HEK293 (cell line): ENCODE data around the gene AFF3.

Source experiments
- CTCF ChIA-PET: fragments of 350-600 bp; formaldehyde crosslinking; extraction: SDS; loops from one replicate; lab custom pipeline; 2021; ENCODE audit warnings: antibody characterized with exemption; lab: Yijun Ruan, JAX
- POLR2A ChIA-PET: fragments of 300-600 bp; formaldehyde crosslinking; extraction: SDS; loops from one replicate; lab custom pipeline; 2020; ENCODE audit warnings: antibody characterized with exemption, inconsistent platforms; lab: Yijun Ruan, JAX
- H3K27ac ChIP-seq: fragments of 200-500 bp; sonication (Bioruptor generic); 2 replicates; pipeline ENCODE4 v1.5.1; 2014; ENCODE audit warnings: low read depth, low read length, control low read depth, inconsistent platforms; ENCODE audit errors: extremely low read depth
- H3K36me3 ChIP-seq, 2 experiments: fragments of 200-500 bp in 1 of 2; sonication (Bioruptor generic) in 1 of 2; 1 replicate in 1 of 2; 2 replicates in 1 of 2; pipeline ENCODE4 v1.5.1; 2014 to 2017; ENCODE audit warnings: inconsistent platforms in 2 of 2, low read length in 2 of 2; ENCODE audit not compliant: control insufficient read depth in 2 of 2, insufficient read depth in 1 of 2
- H3K4me1 ChIP-seq: fragments of 200-500 bp; sonication (Bioruptor generic); 2 replicates; pipeline ENCODE4 v1.5.1; 2014; ENCODE audit warnings: mild to moderate bottlenecking, low read length, inconsistent platforms; ENCODE audit not compliant: control insufficient read depth, insufficient read depth
- H3K4me3 ChIP-seq: 2 replicates; pipeline ENCODE4 v1.5.1; 2011; ENCODE audit warnings: low read depth, mild to moderate bottlenecking, control low read depth, low read length, moderate library complexity
- H3K9me3 ChIP-seq: fragments of 200-500 bp; sonication (Bioruptor generic); 2 replicates; pipeline ENCODE4 v1.5.1; 2014; ENCODE audit warnings: low read depth, low read length, inconsistent platforms; ENCODE audit not compliant: control insufficient read depth, insufficient read depth
- ELK4 ChIP-seq: IDR thresholded peaks from 2 replicates; pipeline ENCODE4 v1.6.1; 2011; ENCODE audit warnings: mild to moderate bottlenecking, low read depth, low read length, borderline replicate concordance
- GLI2 ChIP-seq: fragments of 450-650 bp; formaldehyde crosslinking; IDR thresholded peaks from 2 replicates; pipeline ENCODE4; 2017; ENCODE audit warnings: missing biosample characterization, missing genetic modification characterization, low read depth, borderline replicate concordance
- GLIS2 ChIP-seq: fragments of 450-650 bp; formaldehyde crosslinking; IDR thresholded peaks from 2 replicates; pipeline ENCODE4 v1.5.1; 2016; ENCODE audit warnings: missing biosample characterization, missing genetic modification characterization
- SP7 ChIP-seq: fragments of 450-650 bp; formaldehyde crosslinking; IDR thresholded peaks from 2 replicates; pipeline ENCODE4 v1.5.1; 2016; ENCODE audit warnings: missing biosample characterization, missing genetic modification characterization
- ZBTB10 ChIP-seq: fragments of 450-650 bp; formaldehyde crosslinking; IDR thresholded peaks from 2 replicates; pipeline ENCODE4 v1.5.1; 2016; ENCODE audit warnings: missing biosample characterization, missing genetic modification characterization
- ZBTB48 ChIP-seq: fragments of 450-650 bp; formaldehyde crosslinking; IDR thresholded peaks from 2 replicates; pipeline ENCODE4 v1.5.1; 2016; ENCODE audit warnings: missing biosample characterization, missing genetic modification characterization
- ZFP69B ChIP-seq: fragments of 450-650 bp; formaldehyde crosslinking; IDR thresholded peaks from 2 replicates; pipeline ENCODE4 v1.5.1; 2016; ENCODE audit warnings: missing biosample characterization, missing genetic modification characterization
- ZNF112 ChIP-seq: fragments of 450-650 bp; formaldehyde crosslinking; IDR thresholded peaks from 2 replicates; pipeline ENCODE4 v1.5.0; 2017; ENCODE audit warnings: missing biosample characterization, missing genetic modification characterization
- ZNF140 ChIP-seq: fragments of 450-650 bp; formaldehyde crosslinking; IDR thresholded peaks from 2 replicates; pipeline ENCODE4 v1.5.1; 2016; ENCODE audit warnings: missing biosample characterization, missing genetic modification characterization
- ZNF175 ChIP-seq: fragments of 450-650 bp; formaldehyde crosslinking; IDR thresholded peaks from 2 replicates; pipeline ENCODE4 v1.5.1; 2016; ENCODE audit warnings: missing biosample characterization, missing genetic modification characterization
- ZNF18 ChIP-seq: fragments of 450-650 bp; formaldehyde crosslinking; IDR thresholded peaks from 2 replicates; pipeline ENCODE4 v1.5.1; 2016; ENCODE audit warnings: missing biosample characterization, missing genetic modification characterization
- ZNF221 ChIP-seq: fragments of 450-650 bp; formaldehyde crosslinking; IDR thresholded peaks from 2 replicates; pipeline ENCODE4 v1.5.1; 2017; ENCODE audit warnings: missing biosample characterization, missing genetic modification characterization, borderline replicate concordance
- ZNF239 ChIP-seq: fragments of 450-650 bp; formaldehyde crosslinking; IDR thresholded peaks from 2 replicates; pipeline ENCODE4 v1.5.1; 2016; ENCODE audit warnings: missing biosample characterization, missing genetic modification characterization
- ZNF302 ChIP-seq: fragments of 450-650 bp; formaldehyde crosslinking; IDR thresholded peaks from 2 replicates; pipeline ENCODE4 v1.5.1; 2016; ENCODE audit warnings: missing biosample characterization, missing genetic modification characterization, low read depth
- ZNF433 ChIP-seq: fragments of 450-650 bp; formaldehyde crosslinking; IDR thresholded peaks from 2 replicates; pipeline ENCODE4 v1.5.1; 2016; ENCODE audit warnings: missing biosample characterization, missing genetic modification characterization, low read depth
- ZNF501 ChIP-seq: fragments of 450-650 bp; formaldehyde crosslinking; IDR thresholded peaks from 2 replicates; pipeline ENCODE4 v1.5.1; 2016; ENCODE audit warnings: missing biosample characterization, missing genetic modification characterization
- ZNF560 ChIP-seq: fragments of 450-650 bp; formaldehyde crosslinking; IDR thresholded peaks from 2 replicates; pipeline ENCODE4 v1.5.1; 2017; ENCODE audit warnings: missing biosample characterization, missing genetic modification characterization, borderline replicate concordance
- ZNF624 ChIP-seq: fragments of 450-650 bp; formaldehyde crosslinking; IDR thresholded peaks from 2 replicates; pipeline ENCODE4 v1.5.1; 2017; ENCODE audit warnings: missing biosample characterization, missing genetic modification characterization
- ZNF692 ChIP-seq: fragments of 450-650 bp; formaldehyde crosslinking; IDR thresholded peaks from 2 replicates; pipeline ENCODE4 v1.5.1; 2016; ENCODE audit warnings: missing biosample characterization, missing genetic modification characterization
- ZNF791 ChIP-seq: fragments of 450-650 bp; formaldehyde crosslinking; IDR thresholded peaks from 2 replicates; pipeline ENCODE4 v1.5.1; 2016; ENCODE audit warnings: missing biosample characterization, missing genetic modification characterization

AFF3 gene

GRCh38 chr2:99688699-99689098 lies 453.7 kb downstream of the AFF3 start:
- H3K4me1 ChIP-seq: no peaks in the 10 kb centered on the region
- POLR2A ChIA-PET: no interaction called here
- H3K36me3 ChIP-seq: no peaks in the 10 kb centered on the region
- CTCF ChIA-PET: interaction anchor here (0.7 kb wide), 1 partner anchor 333 kb away, joined by 3 read pairs; no protein-coding TSS in a partner anchor
- H3K4me3 ChIP-seq: no peak overlapping the region
- H3K27ac ChIP-seq: no peak overlapping the region
- H3K9me3 ChIP-seq: no peaks in the 10 kb centered on the region
- TF ChIP-seq ZFP69B (tag by site-specific recombination): no peak
- TF ChIP-seq ZNF501 (tag by site-specific recombination): no peak
- TF ChIP-seq ZNF302 (tag by site-specific recombination): no peak

GRCh38 chr2:99682275-99683060 lies 459.9 kb downstream of the AFF3 start:
- Histone ChIP-seq H3K9me3 (no peaks in the 10 kb centered on the region), H3K4me1 (no peaks in the 10 kb centered on the region), H3K4me3 (no peak overlapping the region), H3K36me3 (no peaks in the 10 kb centered on the region), H3K27ac (no peak overlapping the region)
- ChIA-PET CTCF (interaction anchor here (0.8 kb wide), 1 partner anchor 560 kb away, joined by 3 read pairs; no protein-coding TSS in a partner anchor), POLR2A (no interaction called here)
- TF ChIP-seq ELK4: no peak
- TF ChIP-seq ZNF140: no peak

GRCh38 chr2:99680946-99681345 lies 461.4 kb downstream of the AFF3 start:
- no peaks in the 10 kb centered on the region for H3K36me3 ChIP-seq
- no peak overlapping the region for H3K27ac ChIP-seq
- H3K4me3 ChIP-seq: no peak overlapping the region
- ChIA-PET CTCF (no interaction called here), POLR2A (no interaction called here)
- H3K9me3 ChIP-seq: no peaks in the 10 kb centered on the region
- no peaks in the 10 kb centered on the region for H3K4me1 ChIP-seq
- TF ChIP-seq SP7: no peak
- no peak for TF ChIP-seq ZBTB48 (tag by site-specific recombination)
- TF ChIP-seq ZNF112 (tag by site-specific recombination): no peak
- no peak for TF ChIP-seq GLI2 (tag by site-specific recombination)
- no peak for TF ChIP-seq GLIS2 (tag by site-specific recombination)
- no peak for TF ChIP-seq ZBTB10 (tag by site-specific recombination)
- no peak for TF ChIP-seq ZNF175
- no peak for TF ChIP-seq ZNF221 (tag by site-specific recombination)
- no peak for TF ChIP-seq ZNF560
- no peak for TF ChIP-seq ZNF624 (tag by site-specific recombination)
- TF ChIP-seq ZNF140: no peak
- no peak for TF ChIP-seq ZNF239 (tag by site-specific recombination)
- TF ChIP-seq ZNF433 (tag by site-specific recombination): no peak
- TF ChIP-seq ZNF791 (tag by site-specific recombination): no peak
- TF ChIP-seq ZNF501 (tag by site-specific recombination): no peak
- no peak for TF ChIP-seq ZNF18 (tag by site-specific recombination)
- TF ChIP-seq ZNF692 (tag by site-specific recombination): no peak
